HG03575 (cell line): ENCODE data around the gene TMEM132D.

Source experiments
- ATAC-seq: cut with Tn5 transposase; IDR thresholded peaks from one replicate; pipeline ENCODE4 v1.9.1; 2021; ENCODE audit not compliant: unreplicated experiment, insufficient number of reproducible peaks, low FRiP score; ENCODE audit errors: extremely low read depth

Gene TMEM132D

GRCh38 chr12:129830796-129831195 lies 73.0 kb downstream of the TMEM132D start:
- ATAC-seq, result no peak

- ATAC-seq, result no peak
Observed at GRCh38 chr12:129827866-129828384, 75.9 kb downstream of the TMEM132D start.

GRCh38 chr12:129827102-129827865 lies 76.5 kb downstream of the TMEM132D start:
- ATAC-seq, result no peak

- no peak for ATAC-seq
Observed at GRCh38 chr12:129826273-129826672, 77.6 kb downstream of the TMEM132D start.

DNA sequence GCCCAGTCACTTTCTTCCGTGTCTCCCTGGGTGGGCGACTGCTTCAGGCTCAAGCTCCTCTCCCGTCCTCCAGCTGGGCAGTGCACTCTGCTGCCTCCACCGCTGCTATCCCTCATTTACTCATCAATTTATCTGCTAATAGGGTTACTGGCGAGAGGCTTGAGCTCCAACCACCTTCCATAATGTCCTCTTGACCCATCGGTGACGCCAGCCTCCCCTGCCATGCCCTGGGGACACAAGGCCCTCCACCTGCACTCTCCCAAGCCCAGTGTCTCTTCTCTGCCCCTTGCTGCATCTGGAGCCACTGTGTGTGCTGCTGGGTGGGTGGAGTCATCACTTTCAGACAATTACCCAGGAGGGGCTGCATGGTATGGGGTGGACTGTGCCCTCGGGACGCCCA lies 78.5 kb downstream of the TMEM132D start:
- no peak for ATAC-seq

DNA sequence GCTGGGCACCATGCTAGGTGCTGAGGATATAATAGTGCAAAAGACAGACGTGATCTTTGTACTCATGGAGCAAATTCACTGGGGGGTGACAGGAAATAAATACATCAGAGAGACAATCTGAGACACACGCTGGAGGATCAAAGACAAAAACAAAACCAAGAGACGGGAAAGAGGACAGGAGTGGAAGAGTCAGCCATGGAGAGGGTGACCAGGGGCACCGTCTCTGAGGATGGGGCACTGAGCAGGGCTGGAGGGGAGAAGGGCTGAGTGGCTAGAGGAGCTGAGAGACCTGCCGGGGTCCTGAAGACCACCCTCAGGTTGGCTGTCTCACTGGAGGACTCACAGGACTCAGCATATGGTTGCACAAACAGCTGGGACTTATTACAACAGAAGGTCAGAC lies 81.9 kb downstream of the TMEM132D start:
- ATAC-seq, result no peak

- no peak for ATAC-seq
Observed at GRCh38 chr12:129819391-129819790, 84.4 kb downstream of the TMEM132D start.

DNA sequence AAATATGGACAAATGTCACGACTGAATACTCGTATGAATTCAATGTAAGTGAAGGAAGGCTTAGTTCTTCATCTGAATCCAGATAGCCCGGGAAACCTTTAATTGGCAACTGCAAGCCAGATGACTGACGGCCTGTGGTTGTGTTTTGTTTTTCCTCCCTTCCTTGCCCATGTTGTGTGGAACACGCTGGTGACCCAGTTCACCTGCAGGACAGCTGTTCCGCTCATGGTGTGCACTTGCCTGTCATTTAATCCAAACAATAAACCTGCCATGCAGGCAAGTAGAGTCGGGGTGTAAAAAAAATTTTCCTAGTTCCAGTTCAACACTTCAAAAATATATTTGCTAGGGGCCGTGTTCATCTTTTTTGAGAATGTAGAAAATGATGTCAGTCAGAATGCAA lies 88.0 kb downstream of the TMEM132D start:
- no peak for ATAC-seq

DNA sequence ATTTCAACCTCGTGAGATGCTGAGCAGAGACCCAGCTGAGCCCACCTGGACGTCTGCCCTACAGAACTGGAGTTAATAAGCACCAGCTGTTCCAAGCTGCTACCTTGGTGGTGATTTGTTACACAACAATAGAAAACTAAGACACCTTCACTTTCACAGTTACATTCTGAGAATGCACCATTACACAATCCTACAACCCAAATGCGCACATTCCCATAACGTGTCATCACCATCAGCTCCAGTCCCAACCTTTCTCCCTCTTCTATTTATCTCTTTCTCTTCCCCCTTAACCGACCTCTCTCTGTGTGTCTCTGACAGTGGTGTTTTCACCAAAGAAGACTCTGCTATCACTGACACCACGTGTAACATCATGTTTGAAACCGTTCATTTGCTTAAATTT lies 91.9 kb downstream of the TMEM132D start:
- no peak for ATAC-seq

DNA sequence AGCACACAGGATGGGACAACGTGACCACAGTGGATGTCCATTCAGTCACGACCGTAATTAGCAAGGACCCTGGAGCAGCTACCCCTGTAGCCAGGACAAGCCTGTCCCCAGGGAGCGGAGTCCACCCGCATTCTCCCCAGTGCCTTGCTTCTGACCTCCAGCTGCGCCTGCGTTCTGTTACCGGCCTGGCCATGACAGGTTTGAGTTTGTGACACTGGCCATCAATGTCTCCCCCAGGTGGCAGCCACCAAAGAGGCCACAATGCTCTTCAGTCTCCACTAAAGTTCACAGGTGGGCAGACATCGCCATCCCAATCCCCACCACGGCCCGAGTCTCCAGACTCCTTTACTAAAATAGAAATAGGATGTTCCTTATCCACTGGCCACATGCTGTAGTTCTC lies 96.7 kb downstream of the TMEM132D start:
- no peak for ATAC-seq

- no peak for ATAC-seq
Observed at GRCh38 chr12:129791396-129791795, 112.4 kb downstream of the TMEM132D start.

GRCh38 chr12:129790930-129791329 lies 112.9 kb downstream of the TMEM132D start:
- no peak for ATAC-seq

DNA sequence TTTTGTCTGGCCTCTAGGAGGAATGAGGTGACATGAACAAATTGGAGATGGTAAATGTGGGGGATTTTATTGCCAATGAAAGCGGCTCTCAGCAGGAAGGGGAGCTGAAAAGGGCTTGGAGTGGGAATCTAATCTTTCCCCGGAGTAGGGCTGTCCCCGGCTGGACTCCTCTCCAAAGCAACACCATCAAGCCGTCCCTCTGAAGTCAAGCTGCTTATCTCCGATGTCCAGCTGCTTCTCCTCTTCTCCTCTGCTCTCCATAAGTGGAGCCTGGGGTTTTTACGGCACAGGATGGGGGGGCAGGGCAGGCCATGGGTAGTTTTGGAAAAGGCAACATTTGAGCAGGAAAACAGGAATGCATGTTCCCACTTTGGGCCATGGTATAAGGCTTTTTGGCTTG lies 113.5 kb downstream of the TMEM132D start:
- no peak for ATAC-seq

- no peak for ATAC-seq
Observed at GRCh38 chr12:129789921-129790320, 113.9 kb downstream of the TMEM132D start.

DNA sequence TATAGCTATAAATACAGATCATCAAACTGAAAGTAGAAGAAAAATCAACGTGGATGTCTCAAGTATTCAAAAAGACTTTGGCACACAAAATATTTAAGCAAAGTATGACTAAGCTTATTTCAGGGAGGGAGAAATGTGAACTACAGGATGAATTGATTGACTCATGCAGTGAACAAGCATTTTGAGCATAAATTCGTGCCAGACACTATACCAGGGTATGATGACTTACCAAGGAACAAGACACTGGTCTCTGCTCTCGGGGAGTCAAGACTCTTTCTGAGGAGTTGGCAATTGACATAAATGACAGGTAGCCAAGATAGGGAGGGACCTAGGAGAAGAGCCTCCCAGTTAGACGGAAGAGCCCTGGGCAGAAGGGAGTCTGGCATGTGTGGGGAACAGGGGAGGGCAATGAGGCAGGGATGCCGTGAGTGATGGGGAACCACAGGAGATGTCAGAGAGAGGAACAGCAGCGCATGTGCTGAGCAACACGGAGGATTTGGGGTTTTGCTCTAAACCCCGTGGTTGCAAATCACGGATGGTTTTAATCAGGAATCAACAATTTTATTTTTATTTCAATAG lies 115.2 kb downstream of the TMEM132D start:
- ATAC-seq, result no peak

DNA sequence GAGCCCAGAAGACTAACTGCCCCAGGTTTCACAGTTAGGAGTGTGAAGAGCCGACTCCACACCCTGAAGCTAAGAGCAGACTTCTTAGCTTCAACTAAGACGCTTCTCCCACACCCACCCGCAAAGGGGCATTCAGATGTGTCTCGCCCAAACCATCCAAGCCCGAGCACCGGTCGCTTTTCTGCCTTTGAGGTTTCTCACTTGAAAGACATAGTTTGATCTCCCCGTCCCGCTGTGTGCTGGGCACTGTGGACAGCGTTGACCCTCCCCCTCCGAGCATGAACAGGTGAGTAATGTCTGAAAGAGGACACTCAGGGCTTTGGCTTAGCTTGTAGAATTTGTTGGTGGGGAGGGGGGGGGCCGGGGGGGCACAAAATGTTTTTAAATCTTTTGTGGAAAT lies 123.8 kb downstream of the TMEM132D start:
- no peak for ATAC-seq

- no peak for ATAC-seq
Observed at GRCh38 chr12:129779033-129779432, 124.8 kb downstream of the TMEM132D start.

DNA sequence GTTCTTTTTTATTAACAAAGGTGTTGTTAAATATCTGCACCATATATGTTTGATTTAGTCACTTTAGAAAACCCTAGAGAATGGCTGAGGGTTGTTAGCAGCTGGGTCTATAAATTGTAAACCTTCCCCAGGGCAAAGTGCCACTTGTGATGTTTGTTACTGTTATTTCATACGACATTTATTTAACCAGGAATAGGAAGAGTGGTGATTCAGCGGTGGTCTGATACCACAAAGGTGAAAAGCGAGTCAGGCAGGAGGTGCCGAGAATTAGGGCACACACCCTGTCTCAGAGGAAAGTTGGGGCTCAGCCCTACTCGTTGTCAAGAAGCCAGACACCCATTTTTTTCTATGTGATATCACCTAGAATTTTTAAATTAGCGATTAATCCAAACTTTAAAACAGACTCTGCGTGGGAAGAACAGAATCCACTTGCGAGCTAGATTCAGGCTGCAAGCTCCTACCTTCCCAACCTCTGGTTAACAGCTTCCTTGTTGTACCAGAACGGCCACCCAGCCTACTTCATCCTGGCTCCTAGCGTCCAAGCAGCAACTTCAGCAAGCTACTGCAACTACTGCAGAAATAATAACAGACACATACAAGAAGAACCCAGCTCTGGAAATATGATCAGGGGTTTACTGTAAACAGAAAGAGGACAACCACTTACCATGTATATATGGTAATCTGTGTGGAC lies 126.7 kb downstream of the TMEM132D start:
- ATAC-seq, result no peak

GRCh38 chr12:129772501-129773493 lies 131.0 kb downstream of the TMEM132D start:
- ATAC-seq, result no peak
